ENCODE results near the gene PCDH18. TPM values are rescaled to one million over a fixed set of nuclear protein-coding genes. Genes with fewer than 3 reads are reported as not detected.
"Not testable (repeated sequence)": the region's sequence is repeated elsewhere in the genome, so short reads cannot be mapped to it uniquely, and the experiment has no call there.

PCDH18 gene
- total and polyA plus RNA-seq, 2 donors from 2014 or later: 2.2 to 10.1 TPM

- no peaks in the 10 kb centered on the region for H3K36me3 ChIP-seq (ENCODE audit: control insufficient read depth in 2 of 3, insufficient read depth in 3 of 3, low read length in 3 of 3)
- no peaks in the 10 kb centered on the region for H3K4me1 ChIP-seq (ENCODE audit: control insufficient read depth in 2 of 3, insufficient read depth in 2 of 3, low read depth in 1 of 3, low read length in 3 of 3)
- H3K27me3 ChIP-seq (ENCODE audit: control insufficient read depth, insufficient read depth, low read length): no peaks in the 10 kb centered on the region
- no peak overlapping the region for H3K4me3 ChIP-seq (ENCODE audit: low read length in 3 of 3)
- FAIRE-seq (no peak), DNase-seq (no peak)
- no peak for TF ChIP-seq CTCF (IDR thresholded peaks at IDR 0.05; ENCODE audit: borderline replicate concordance, extremely low read depth, insufficient read depth)
- no peak overlapping the region for H3K9ac ChIP-seq (ENCODE audit: low read length in 3 of 3)
- intact Hi-C loops (cut with DNase I): no loop called here
- no peak overlapping the region for H3K27ac ChIP-seq (ENCODE audit: low read depth in 2 of 2, low read length in 2 of 2)
- no peaks in the 10 kb centered on the region for H3K9me3 ChIP-seq (ENCODE audit: control insufficient read depth in 2 of 3, insufficient read depth in 1 of 3, low read length in 3 of 3)
These were observed 22.4 kb downstream of the PCDH18 start for GRCh38 chr4:137509855-137510282.

- Histone ChIP-seq H3K4me1 (ENCODE audit: control insufficient read depth in 2 of 3, insufficient read depth in 2 of 3, low read depth in 1 of 3, low read length in 3 of 3) (no peaks in the 10 kb centered on the region), H3K4me3 (ENCODE audit: low read length in 3 of 3) (no peak overlapping the region), H3K27ac (ENCODE audit: low read depth in 2 of 2, low read length in 2 of 2) (no peak overlapping the region), H3K27me3 (ENCODE audit: control insufficient read depth, insufficient read depth, low read length) (no peaks in the 10 kb centered on the region), H3K9me3 (ENCODE audit: control insufficient read depth in 2 of 3, insufficient read depth in 1 of 3, low read length in 3 of 3) (no peaks in the 10 kb centered on the region), H3K9ac (ENCODE audit: low read length in 3 of 3) (no peak overlapping the region), H3K36me3 (ENCODE audit: control insufficient read depth in 2 of 3, insufficient read depth in 3 of 3, low read length in 3 of 3) (no peaks in the 10 kb centered on the region)
- TF ChIP-seq CTCF (IDR thresholded peaks at IDR 0.05; ENCODE audit: borderline replicate concordance, extremely low read depth, insufficient read depth): no peak
- DNase-seq (no peak), FAIRE-seq (no peak)
- intact Hi-C loops (cut with DNase I): no loop called here
These were observed 29.8 kb downstream of the PCDH18 start for GRCh38 chr4:137502339-137503129.

- DNase-seq; H3K9me3 ChIP-seq (ENCODE audit: control insufficient read depth in 2 of 3, insufficient read depth in 1 of 3, low read length in 3 of 3); H3K9ac ChIP-seq (ENCODE audit: low read length in 3 of 3); intact Hi-C loops (cut with DNase I); H3K4me1 ChIP-seq (ENCODE audit: control insufficient read depth in 2 of 3, insufficient read depth in 2 of 3, low read depth in 1 of 3, low read length in 3 of 3); FAIRE-seq; H3K27ac ChIP-seq (ENCODE audit: low read depth in 2 of 2, low read length in 2 of 2); H3K4me3 ChIP-seq (ENCODE audit: low read length in 3 of 3); H3K36me3 ChIP-seq (ENCODE audit: control insufficient read depth in 2 of 3, insufficient read depth in 3 of 3, low read length in 3 of 3); H3K27me3 ChIP-seq (ENCODE audit: control insufficient read depth, insufficient read depth, low read length): not testable (repeated sequence)
These were observed 36.0 kb downstream of the PCDH18 start for GRCh38 chr4:137496267-137496666.

GRCh38 chr4:137495578-137495977 lies 36.7 kb downstream of the PCDH18 start:
- Histone ChIP-seq H3K4me3 (ENCODE audit: low read length in 3 of 3) (no peak overlapping the region), H3K27me3 (ENCODE audit: control insufficient read depth, insufficient read depth, low read length) (no peaks in the 10 kb centered on the region), H3K36me3 (ENCODE audit: control insufficient read depth in 2 of 3, insufficient read depth in 3 of 3, low read length in 3 of 3) (no peaks in the 10 kb centered on the region), H3K9ac (ENCODE audit: low read length in 3 of 3) (no peak overlapping the region), H3K4me1 (ENCODE audit: control insufficient read depth in 2 of 3, insufficient read depth in 2 of 3, low read depth in 1 of 3, low read length in 3 of 3) (no peaks in the 10 kb centered on the region), H3K9me3 (ENCODE audit: control insufficient read depth in 2 of 3, insufficient read depth in 1 of 3, low read length in 3 of 3) (no peaks in the 10 kb centered on the region), H3K27ac (ENCODE audit: low read depth in 2 of 2, low read length in 2 of 2) (no peak overlapping the region)
- intact Hi-C loops (cut with DNase I): no loop called here
- TF ChIP-seq CTCF (IDR thresholded peaks at IDR 0.05; ENCODE audit: borderline replicate concordance, extremely low read depth, insufficient read depth): no peak
- no peak for DNase-seq
- no peak for FAIRE-seq

- FAIRE-seq; intact Hi-C loops (cut with DNase I); H3K9me3 ChIP-seq (ENCODE audit: control insufficient read depth in 2 of 3, insufficient read depth in 1 of 3, low read length in 3 of 3); H3K4me1 ChIP-seq (ENCODE audit: control insufficient read depth in 2 of 3, insufficient read depth in 2 of 3, low read depth in 1 of 3, low read length in 3 of 3); DNase-seq; H3K27ac ChIP-seq (ENCODE audit: low read depth in 2 of 2, low read length in 2 of 2); H3K27me3 ChIP-seq (ENCODE audit: control insufficient read depth, insufficient read depth, low read length); H3K4me3 ChIP-seq (ENCODE audit: low read length in 3 of 3); H3K36me3 ChIP-seq (ENCODE audit: control insufficient read depth in 2 of 3, insufficient read depth in 3 of 3, low read length in 3 of 3); H3K9ac ChIP-seq (ENCODE audit: low read length in 3 of 3): not testable (repeated sequence)
These were observed 48.9 kb downstream of the PCDH18 start for GRCh38 chr4:137483313-137483959.

- intact Hi-C loops (cut with DNase I); H3K4me3 ChIP-seq (ENCODE audit: low read length in 3 of 3); H3K27ac ChIP-seq (ENCODE audit: low read depth in 2 of 2, low read length in 2 of 2); H3K27me3 ChIP-seq (ENCODE audit: control insufficient read depth, insufficient read depth, low read length); H3K4me1 ChIP-seq (ENCODE audit: control insufficient read depth in 2 of 3, insufficient read depth in 2 of 3, low read depth in 1 of 3, low read length in 3 of 3); DNase-seq; H3K9ac ChIP-seq (ENCODE audit: low read length in 3 of 3); H3K36me3 ChIP-seq (ENCODE audit: control insufficient read depth in 2 of 3, insufficient read depth in 3 of 3, low read length in 3 of 3); FAIRE-seq; H3K9me3 ChIP-seq (ENCODE audit: control insufficient read depth in 2 of 3, insufficient read depth in 1 of 3, low read length in 3 of 3): not testable (repeated sequence)
These were observed 52.6 kb downstream of the PCDH18 start for GRCh38 chr4:137479657-137480056.

All from kidney (tissue), 14 donors.